HEK293T (cell line): Measurements from ENCODE around the gene PLXNA3.

Source experiments
- ELF4 ChIP-seq: fragments of 450-650 bp; IDR thresholded peaks from 2 replicates; pipeline ENCODE4 v1.6.1; 2017; ENCODE audit warnings: antibody characterized with exemption
- FOXK2 ChIP-seq: fragments of 450-650 bp; IDR thresholded peaks from 2 replicates; pipeline ENCODE4 v1.6.1; 2016; ENCODE audit warnings: mild to moderate bottlenecking
- FOXM1 ChIP-seq: fragments of 450-650 bp; IDR thresholded peaks from 2 replicates; pipeline ENCODE4 v1.6.1; 2017; ENCODE audit warnings: mild to moderate bottlenecking, borderline replicate concordance
- SP1 ChIP-seq: fragments of 450-650 bp; IDR thresholded peaks from 2 replicates; pipeline ENCODE4 v1.6.1; 2017
- SUZ12 ChIP-seq: fragments of 450-650 bp; IDR thresholded peaks from 2 replicates; pipeline ENCODE4 v1.6.1; 2016; ENCODE audit warnings: mild to moderate bottlenecking

DNA sequence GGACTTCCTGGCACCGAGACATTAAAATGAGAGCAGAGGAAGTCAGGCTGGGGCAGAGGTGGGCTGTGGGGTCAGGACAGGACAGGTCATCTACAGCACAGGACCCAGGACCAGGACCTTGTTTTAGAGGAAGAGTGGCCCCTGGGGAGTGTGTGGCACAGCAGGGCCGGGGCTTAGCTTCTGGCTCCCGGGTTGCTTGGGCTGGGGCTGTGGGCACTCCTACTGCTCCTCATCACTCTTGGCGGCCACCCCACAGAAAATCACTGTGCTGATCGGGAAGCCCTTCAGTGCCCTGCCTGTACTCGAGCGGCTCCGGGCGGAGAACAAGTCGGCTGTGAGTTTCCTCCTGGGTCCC lies 37.7 kb upstream of the PLXNA3 start:
- TF ChIP-seq FOXM1: no peak
- no peak for TF ChIP-seq FOXK2
- no peak for TF ChIP-seq ELF4
- no peak for TF ChIP-seq SUZ12
- TF ChIP-seq SP1: no peak
